Fibroblast of skin of abdomen (primary cell): ENCODE data around the gene MPPED2.

Experiments used
- DNase-seq: peaks from one replicate; pipeline ENCODE4 v3.0.0-alpha.2; 2013

Gene MPPED2

GRCh38 chr11:30406978-30407762 lies 179.0 kb downstream of the MPPED2 start:
- no peak for DNase-seq

DNA sequence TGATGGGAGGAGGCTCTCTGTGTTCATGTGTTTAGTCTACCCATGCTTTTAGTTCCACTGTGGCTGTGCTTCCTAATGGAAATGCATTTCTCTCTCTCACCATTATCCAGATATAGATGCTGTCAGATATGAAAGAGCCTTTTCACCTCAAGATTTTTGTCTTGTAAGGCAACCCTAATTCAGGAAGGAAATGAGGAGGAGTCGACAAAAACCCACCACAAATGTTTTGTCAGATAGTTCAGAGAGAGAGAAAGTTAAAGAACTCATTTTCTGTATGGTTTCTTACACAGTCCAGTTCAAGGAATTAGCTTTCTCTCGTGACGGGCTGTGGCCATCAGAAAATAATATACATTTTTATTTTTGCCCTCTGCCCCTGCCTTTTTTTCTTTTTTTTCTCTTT lies 180.8 kb downstream of the MPPED2 start:
- DNase-seq = no peak

DNA sequence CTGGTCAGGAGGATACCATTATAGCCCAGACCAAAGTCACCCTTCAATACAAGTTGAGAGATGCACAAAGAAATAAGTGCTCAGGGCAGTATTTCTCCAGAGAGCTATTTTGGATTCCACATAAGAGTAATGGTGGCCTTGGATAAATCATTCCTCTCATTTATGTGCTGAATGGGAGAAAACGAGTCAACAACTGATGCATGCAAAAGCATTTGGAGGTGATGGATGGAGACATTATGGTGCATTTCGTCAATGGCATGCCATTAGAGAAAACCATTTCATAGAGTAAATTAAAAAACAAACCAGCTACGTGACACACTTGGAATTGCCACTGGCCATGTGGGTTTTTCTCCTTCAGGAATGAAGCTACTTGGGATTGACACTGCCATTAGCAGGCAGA lies 182.0 kb downstream of the MPPED2 start:
- no peak for DNase-seq

DNA sequence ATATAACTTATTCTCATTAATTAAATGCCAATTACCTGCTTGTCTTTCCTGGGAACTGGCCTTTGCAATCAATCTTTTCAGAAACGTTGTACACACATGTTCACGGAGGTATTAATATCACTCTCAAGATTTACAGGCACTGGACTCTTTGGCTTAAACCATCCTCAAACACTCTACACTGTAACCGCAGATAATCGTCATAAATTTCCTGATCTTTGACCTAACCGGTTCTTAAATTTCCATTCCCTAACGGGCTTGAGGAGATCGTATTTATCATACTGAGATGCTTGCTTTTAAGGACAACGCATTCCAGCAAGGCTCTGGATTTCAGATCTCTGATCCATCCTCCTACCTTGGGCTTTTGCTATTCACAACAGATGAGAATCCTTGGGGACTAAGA lies 190.4 kb downstream of the MPPED2 start:
- no peak for DNase-seq

GRCh38 chr11:30393012-30393411 lies 193.1 kb downstream of the MPPED2 start:
- no peak for DNase-seq

DNA sequence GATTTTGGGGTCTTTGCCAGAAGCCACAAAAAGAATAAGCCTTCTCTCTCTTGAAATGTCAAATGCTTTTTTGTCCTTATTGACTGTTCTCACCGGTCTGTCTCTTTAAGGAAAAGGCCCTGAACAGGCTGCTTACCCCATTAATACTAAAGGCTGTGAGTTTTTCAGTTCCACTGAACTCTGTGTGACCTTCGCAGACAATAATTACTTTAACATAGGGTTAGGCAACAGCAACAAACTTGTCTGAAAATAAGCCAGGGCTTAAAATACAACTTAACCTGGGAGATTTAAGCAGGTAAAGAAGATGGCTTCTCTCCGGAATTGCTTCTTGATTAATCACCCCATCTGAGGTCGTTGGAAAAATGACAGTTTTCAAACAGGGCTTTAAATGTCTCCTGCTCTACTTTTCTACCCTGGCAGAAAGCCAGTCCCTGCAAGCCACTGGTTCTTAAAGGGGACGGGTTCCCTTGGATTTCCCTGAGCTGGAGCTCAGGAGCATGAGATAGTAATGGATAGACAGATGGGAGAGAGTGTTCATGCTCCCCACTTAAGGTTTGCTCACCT lies 193.8 kb downstream of the MPPED2 start:
- peak; percentile 5 for DNase-seq

GRCh38 chr11:30388957-30389356 lies 197.2 kb downstream of the MPPED2 start:
- no peak for DNase-seq

GRCh38 chr11:30387891-30388861 lies 198.0 kb downstream of the MPPED2 start:
- DNase-seq = no peak

- DNase-seq = no peak
These were observed 204.3 kb downstream of the MPPED2 start for GRCh38 chr11:30381879-30382278.

DNA sequence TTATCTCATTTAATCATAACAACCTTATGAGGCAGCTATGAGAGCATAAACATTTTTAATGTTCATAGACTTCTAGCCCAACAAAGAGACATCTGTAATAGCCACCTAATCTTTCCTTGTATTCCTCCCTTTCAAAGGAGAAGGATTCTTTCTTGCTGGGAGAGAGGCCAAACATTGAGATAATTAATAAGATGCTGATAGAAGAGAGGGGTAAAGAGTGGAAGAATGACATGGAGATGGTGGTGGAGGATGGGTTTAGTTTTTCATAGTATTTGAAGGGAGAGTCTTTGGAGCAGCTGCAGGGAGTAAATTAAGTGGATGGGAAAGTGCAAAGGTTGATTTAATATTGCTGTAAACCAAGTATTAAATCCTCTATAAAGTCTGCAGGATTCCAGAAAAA lies 205.3 kb downstream of the MPPED2 start:
- no peak for DNase-seq

DNA sequence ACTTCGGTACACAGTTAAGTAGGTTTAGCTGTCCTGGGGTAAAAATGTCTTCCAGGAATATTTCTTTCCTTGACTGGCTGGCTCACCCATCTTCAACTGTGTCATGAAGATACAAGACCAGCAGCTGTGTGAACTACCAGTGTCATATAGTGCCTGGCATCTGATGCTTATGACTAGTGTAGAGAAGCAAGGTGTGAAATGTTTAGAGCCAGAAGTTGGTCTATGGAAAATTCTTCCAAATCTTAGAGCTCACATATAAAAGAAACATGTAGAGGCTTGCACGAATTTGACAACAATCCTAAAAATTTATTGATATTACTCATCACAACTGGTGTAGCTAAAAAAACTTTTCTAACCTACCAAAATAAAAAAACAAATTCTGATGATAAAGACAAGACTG lies 208.8 kb downstream of the MPPED2 start:
- DNase-seq = no peak

GRCh38 chr11:30370164-30370563 lies 216.0 kb downstream of the MPPED2 start:
- no peak for DNase-seq

GRCh38 chr11:30368394-30368793 lies 217.8 kb downstream of the MPPED2 start:
- no peak for DNase-seq

GRCh38 chr11:30365793-30366517 lies 220.2 kb downstream of the MPPED2 start:
- no peak for DNase-seq

DNA sequence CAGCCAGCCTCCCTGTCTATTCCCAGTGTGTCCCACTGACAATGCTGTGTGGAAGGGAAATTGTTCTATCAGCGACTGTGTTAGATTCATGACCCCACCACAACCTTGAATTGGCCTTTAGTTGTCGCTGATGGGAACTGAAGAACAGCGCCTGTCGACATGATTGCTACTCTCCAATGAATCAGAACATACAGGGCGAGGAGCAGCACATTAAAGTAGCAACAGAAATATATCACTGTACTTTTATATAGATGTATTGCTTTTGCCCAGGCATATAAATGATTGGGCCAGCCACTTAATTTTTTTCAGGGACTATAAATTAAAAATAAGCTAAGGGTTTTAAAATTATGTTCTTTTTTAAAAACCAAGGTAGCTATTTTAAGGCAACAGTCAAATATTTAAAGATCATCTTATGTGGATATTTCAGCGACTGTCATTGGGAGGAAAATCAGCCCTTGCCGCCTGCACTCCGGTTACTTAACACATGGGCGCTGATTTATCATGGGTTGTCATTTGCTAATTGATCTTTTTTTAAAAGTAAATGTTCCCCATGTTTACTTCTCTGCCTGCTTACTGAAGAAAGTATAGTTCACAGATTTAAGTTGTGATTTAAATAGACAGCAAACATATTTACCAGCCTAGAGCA lies 221.2 kb downstream of the MPPED2 start:
- DNase-seq = no peak

- DNase-seq = no peak
These were observed 221.9 kb downstream of the MPPED2 start for GRCh38 chr11:30364139-30364836.

GRCh38 chr11:30360741-30361140 lies 225.4 kb downstream of the MPPED2 start:
- no peak for DNase-seq
